ENCODE measurements around the gene DRAM1. TPM values are rescaled to one million over a fixed set of nuclear protein-coding genes. Genes with fewer than 3 reads are reported as not detected.

The DRAM1 gene
- total RNA-seq, 1 experiment from 2014 or later: 6.5 TPM

DNA sequence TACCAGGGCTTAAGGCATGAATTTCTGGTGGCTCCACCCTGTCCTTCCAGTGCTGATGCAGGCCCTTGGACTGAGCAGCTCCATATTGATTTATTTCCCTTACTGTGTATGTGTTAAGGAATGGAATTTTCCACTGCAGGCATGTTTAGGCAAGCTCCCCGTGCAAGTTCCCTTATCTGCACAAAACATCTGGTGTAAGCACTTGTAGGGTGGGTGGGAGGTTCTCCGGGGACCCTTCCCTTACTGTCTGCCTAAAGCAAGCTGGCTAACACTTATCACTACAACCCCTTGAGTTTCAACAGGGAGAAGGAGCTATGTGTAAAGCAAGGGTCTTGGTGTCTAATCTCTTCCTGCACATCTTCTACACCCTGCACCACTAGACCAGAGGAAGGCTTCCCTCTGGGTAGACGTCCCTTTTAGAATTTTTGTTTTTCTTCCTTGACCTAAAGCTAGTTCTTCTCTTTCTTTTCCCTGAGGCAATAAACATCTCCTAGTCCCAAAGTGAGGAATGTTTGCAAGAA, 22.0 kb upstream of the DRAM1 start:
- H3K4ac ChIP-seq (ENCODE audit: low read depth, low read length): no peak overlapping the region
- no peaks in the 10 kb centered on the region for H4K20me1 ChIP-seq (ENCODE audit: control insufficient read depth, insufficient read depth, insufficient read length)
- no peaks in the 10 kb centered on the region for H3K4me1 ChIP-seq (ENCODE audit: insufficient read depth, low read length)
- H3K36me3 Mint-ChIP-seq (ENCODE audit: insufficient read depth in 1 of 3, low read depth in 3 of 3): no peaks in the 10 kb centered on the region
- no peak overlapping the region for H2BK12ac ChIP-seq (ENCODE audit: insufficient read length, low read depth, low read length)
- H2AFZ ChIP-seq (ENCODE audit: low read length): peak overlapping the region; percentile 16
- no peak overlapping the region for H2BK120ac ChIP-seq (ENCODE audit: low read depth, low read length, poor library complexity, severe bottlenecking)
- no peak overlapping the region for H3K23ac ChIP-seq (ENCODE audit: insufficient read length, low read depth, low read length)
- no peak overlapping the region for H4K5ac ChIP-seq (ENCODE audit: insufficient read length, low read depth, low read length)
- H3K27ac Mint-ChIP-seq: no peak overlapping the region
- H3T11ph ChIP-seq (ENCODE audit: low read length): no peak overlapping the region
- no peak overlapping the region for H3K14ac ChIP-seq (ENCODE audit: insufficient read depth, low read length)
- no peaks in the 10 kb centered on the region for H3K27me3 ChIP-seq (ENCODE audit: insufficient read depth, low read length)
- no peak overlapping the region for H2BK20ac ChIP-seq (ENCODE audit: low read depth, low read length, poor library complexity, severe bottlenecking)
- H3K4me1 Mint-ChIP-seq: peaks cover 0 to 2% of the 10 kb centered on the region in 2 experiments; a peak in 1 of 4 replicates
- H2BK15ac ChIP-seq (ENCODE audit: low read depth, low read length): no peak overlapping the region
- no peak overlapping the region for H2BK5ac ChIP-seq (ENCODE audit: insufficient read length, low read length)
- no peak overlapping the region for H4K91ac ChIP-seq (ENCODE audit: insufficient read length, low read depth, low read length)
- H3K9me3 ChIP-seq (ENCODE audit: control insufficient read depth, low read depth, low read length): no peaks in the 10 kb centered on the region
- H2AK5ac ChIP-seq (ENCODE audit: insufficient read length, low read length): no peak overlapping the region
- no peak overlapping the region for H3K4me3 Mint-ChIP-seq
- H3K23me2 ChIP-seq (ENCODE audit: insufficient read length, low read depth, low read length, poor library complexity, severe bottlenecking): no peaks in the 10 kb centered on the region
- H3K79me2 ChIP-seq (ENCODE audit: insufficient read depth, low read length): no peaks in the 10 kb centered on the region
- WGBS (ENCODE audit: extremely low coverage, insufficient read length, low lambda C conversion rate): no CpG with 5 or more reads among the region's 3 CpGs
- no peak overlapping the region for H3K56ac ChIP-seq (ENCODE audit: insufficient read length, low read depth, low read length)
- H3K27me3 Mint-ChIP-seq (ENCODE audit: low read depth): no peaks in the 10 kb centered on the region
- TF ChIP-seq, protein P1, sequence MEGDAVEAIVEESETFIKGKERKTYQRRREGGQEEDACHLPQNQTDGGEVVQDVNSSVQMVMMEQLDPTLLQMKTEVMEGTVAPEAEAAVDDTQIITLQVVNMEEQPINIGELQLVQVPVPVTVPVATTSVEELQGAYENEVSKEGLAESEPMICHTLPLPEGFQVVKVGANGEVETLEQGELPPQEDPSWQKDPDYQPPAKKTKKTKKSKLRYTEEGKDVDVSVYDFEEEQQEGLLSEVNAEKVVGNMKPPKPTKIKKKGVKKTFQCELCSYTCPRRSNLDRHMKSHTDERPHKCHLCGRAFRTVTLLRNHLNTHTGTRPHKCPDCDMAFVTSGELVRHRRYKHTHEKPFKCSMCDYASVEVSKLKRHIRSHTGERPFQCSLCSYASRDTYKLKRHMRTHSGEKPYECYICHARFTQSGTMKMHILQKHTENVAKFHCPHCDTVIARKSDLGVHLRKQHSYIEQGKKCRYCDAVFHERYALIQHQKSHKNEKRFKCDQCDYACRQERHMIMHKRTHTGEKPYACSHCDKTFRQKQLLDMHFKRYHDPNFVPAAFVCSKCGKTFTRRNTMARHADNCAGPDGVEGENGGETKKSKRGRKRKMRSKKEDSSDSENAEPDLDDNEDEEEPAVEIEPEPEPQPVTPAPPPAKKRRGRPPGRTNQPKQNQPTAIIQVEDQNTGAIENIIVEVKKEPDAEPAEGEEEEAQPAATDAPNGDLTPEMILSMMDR (conservative IDR thresholded peaks at IDR 0.05): no peak
- H3K9me3 Mint-ChIP-seq: no peaks in the 10 kb centered on the region
- no peak overlapping the region for H3K18ac ChIP-seq (ENCODE audit: insufficient read length, low read depth, low read length)
- H3K9ac ChIP-seq (ENCODE audit: extremely low read depth, insufficient read length, low read length): no peak overlapping the region
- H4K8ac ChIP-seq (replicated peaks; ENCODE audit: insufficient read length, low read depth, low read length): no peak overlapping the region
- H3K4me2 ChIP-seq (ENCODE audit: insufficient read depth, insufficient read length, low read length): no peak overlapping the region
- no peak overlapping the region for H3K27ac ChIP-seq (ENCODE audit: insufficient read length, low read depth, low read length)
- DNase-seq: no peak
- no peaks in the 10 kb centered on the region for H3K79me1 ChIP-seq (ENCODE audit: insufficient read depth, low read depth, low read length, poor library complexity, severe bottlenecking)
